KOPT-K1 (cell line): ENCODE results near the gene SRSF4.

Experiments
- H3K27ac ChIP-seq: fragments of 200-600 bp; sonication (generic); 2 replicates; pipeline ENCODE4 v1.5.1; 2016; ENCODE audit warnings: antibody characterized with exemption, mild to moderate bottlenecking, low read depth, low read length; ENCODE audit not compliant: poor library complexity, severe bottlenecking
- H3K36me3 ChIP-seq: fragments of 200-600 bp; sonication (generic); 2 replicates; pipeline ENCODE4 v1.5.1; 2017; ENCODE audit warnings: antibody characterized with exemption, mild to moderate bottlenecking, low read length, moderate library complexity; ENCODE audit not compliant: insufficient read depth
- H3K9me3 ChIP-seq: fragments of 200-600 bp; sonication (generic); 2 replicates; pipeline ENCODE4 v1.5.1; 2017; ENCODE audit warnings: antibody characterized with exemption, low read length, mild to moderate bottlenecking; ENCODE audit not compliant: insufficient read depth, poor library complexity, severe bottlenecking

The SRSF4 gene

GRCh38 chr1:29210278-29211085 lies 28.8 kb upstream of the SRSF4 start:
- H3K9me3 ChIP-seq = no peaks in the 10 kb centered on the region
- no peak overlapping the region for H3K27ac ChIP-seq
- H3K36me3 ChIP-seq = peaks cover 70% of the 10 kb centered on the region

- Histone ChIP-seq H3K36me3 (peaks cover 60% of the 10 kb centered on the region), H3K27ac (no peak overlapping the region), H3K9me3 (no peaks in the 10 kb centered on the region)
Observed at GRCh38 chr1:29209173-29209572, 27.5 kb upstream of the SRSF4 start.

DNA sequence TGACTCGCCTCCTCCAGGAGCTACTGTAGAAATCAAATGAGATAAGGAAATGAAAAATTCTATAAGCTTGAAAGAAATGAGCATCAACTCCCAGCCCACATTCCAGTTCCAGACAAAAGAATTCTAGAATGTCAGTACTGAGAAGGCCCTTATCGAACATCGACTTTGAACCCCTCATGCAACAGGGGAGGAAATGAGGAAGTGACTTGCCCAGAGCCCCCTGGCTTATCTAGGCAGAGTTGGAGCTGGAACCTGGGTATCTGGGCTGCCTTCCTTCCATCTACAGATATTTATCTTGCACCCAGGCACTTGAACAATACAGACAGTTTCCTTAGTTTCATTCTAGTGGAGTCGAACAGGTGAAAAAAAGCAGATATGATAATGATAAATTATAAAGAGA lies 26.7 kb upstream of the SRSF4 start:
- Histone ChIP-seq H3K9me3 (no peaks in the 10 kb centered on the region), H3K27ac (no peak overlapping the region), H3K36me3 (peaks cover 60% of the 10 kb centered on the region)

- peak overlapping the region; percentile 88 for H3K27ac ChIP-seq
- no peaks in the 10 kb centered on the region for H3K9me3 ChIP-seq
- H3K36me3 ChIP-seq = peaks cover 35% of the 10 kb centered on the region
Observed at GRCh38 chr1:29202584-29203340, 21.1 kb upstream of the SRSF4 start.

DNA sequence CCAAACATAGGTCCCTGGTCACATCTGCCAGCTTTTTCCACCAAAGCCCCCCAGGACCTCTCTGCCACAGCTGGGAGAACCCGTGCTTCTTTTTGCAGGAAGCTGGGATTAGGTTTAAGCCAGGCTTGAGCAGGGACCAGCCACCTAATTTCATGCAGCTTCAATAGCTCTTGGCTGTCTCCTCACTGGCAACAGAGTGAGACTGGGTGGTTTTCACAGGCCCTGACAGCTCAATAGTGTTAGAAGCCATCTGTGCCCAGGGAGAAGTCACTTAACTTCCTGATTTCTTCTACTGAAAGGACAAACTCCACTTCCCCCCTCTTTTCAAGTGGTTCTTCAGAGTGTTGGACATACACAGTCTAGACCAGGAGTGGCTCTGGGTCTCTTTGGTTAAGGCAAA lies 20.4 kb upstream of the SRSF4 start:
- Histone ChIP-seq H3K9me3 (no peaks in the 10 kb centered on the region), H3K27ac (peak overlapping the region; percentile 88), H3K36me3 (peaks cover 35% of the 10 kb centered on the region)

- Histone ChIP-seq H3K27ac (peak overlapping the region; percentile 88), H3K36me3 (peaks cover 33% of the 10 kb centered on the region)
Observed at GRCh38 chr1:29201595-29202051, 19.9 kb upstream of the SRSF4 start.

DNA sequence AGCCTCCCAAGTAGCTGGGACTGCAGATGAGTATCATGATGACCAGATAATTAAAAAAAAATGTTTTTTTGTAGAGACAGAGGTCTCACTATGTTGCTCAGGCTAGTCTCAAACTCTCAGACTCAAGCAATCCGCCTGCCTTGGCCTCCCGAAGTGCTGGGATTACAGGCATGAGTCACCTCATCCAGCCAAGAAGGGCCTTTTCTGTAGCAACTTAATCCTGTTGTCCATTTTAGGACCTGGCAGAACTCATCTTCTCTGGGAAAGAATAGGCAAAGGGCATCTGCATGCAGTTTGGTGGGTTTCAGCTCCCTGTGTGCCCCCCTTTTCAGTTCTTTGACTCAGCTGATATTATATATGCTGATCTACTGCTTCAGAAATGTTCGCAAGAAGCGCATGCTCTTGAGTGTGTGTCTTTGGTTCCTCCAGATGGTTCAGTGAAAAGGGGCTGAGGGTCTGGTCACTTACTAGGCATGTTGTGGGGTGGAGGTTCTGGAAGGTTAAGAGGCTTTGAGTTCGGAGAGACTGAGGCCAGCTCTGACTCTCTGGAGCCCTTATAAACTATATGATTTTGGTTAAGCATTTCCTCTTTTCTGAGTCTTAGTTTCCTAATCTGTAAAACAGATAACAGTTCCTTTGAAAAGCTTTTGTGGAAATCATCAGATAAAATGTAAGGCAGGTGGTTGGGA lies 19.4 kb upstream of the SRSF4 start:
- H3K36me3 ChIP-seq = peaks cover 27% of the 10 kb centered on the region
- H3K9me3 ChIP-seq = no peaks in the 10 kb centered on the region
- peak overlapping the region; percentile 88 for H3K27ac ChIP-seq

More at GRCh38 chr1:29201595-29202051, 19.9 kb upstream of the SRSF4 start:
- H3K9me3 ChIP-seq = no peaks in the 10 kb centered on the region

GRCh38 chr1:29197993-29198392 lies 16.3 kb upstream of the SRSF4 start:
- Histone ChIP-seq H3K9me3 (no peaks in the 10 kb centered on the region), H3K27ac (no peak overlapping the region), H3K36me3 (peaks cover 33% of the 10 kb centered on the region)

- Histone ChIP-seq H3K27ac (no peak overlapping the region), H3K9me3 (no peaks in the 10 kb centered on the region), H3K36me3 (peaks cover 33% of the 10 kb centered on the region)
Observed at GRCh38 chr1:29197590-29197924, 15.9 kb upstream of the SRSF4 start.

DNA sequence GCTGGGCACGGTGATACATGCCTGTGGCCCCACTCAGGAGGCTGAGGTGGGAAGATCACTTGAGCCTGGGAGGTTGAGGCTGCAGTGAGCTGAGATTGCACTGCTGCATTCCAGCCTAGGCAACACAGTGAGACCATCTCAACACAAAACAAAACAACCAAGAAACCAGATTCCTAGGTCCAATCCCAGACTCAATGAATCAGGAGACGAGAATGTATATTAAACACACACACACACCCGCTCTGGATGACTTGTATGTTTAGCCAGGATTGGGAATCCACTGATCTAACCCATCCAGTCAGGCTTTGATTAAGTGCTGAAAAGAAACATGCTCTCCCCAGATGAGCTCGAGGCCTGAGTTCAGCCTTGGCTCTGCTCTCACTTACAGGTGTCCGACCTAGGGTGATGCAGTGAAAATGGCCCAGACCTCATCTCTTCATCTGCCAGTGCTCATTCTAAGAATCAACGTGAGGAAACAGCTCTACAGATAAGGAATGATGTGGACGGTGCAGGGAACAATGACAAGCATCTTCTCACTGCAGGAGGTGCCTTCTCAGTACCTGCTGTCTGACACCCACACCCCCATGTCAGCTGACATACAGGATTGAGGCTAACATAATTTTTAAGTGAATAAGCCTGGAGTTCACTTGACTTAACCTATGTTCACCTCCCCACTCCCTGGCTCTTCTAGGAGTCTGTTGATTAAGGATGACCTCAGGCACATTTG lies 15.3 kb upstream of the SRSF4 start:
- H3K9me3 ChIP-seq = no peaks in the 10 kb centered on the region
- H3K36me3 ChIP-seq = peaks cover 33% of the 10 kb centered on the region
- H3K27ac ChIP-seq = no peak overlapping the region

DNA sequence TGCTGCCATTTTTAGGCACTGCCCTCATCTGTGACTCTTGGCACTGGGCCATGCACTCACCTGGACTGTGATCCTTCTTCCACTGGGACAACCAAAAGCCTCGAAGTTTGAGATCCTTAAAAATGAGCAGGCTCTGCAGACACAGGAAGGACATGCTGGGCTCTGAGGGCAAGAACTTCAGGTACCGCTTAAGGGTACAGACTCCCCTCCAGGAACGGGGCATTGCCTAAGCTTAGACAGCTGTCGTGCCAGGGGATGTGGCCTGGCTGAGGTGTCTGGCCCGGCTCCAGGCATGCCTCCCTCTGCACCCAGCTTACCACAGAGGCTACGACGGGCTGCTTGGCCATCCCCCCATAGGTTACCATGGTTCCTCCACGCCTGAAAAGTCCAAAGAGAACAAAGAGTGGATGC lies 14.2 kb upstream of the SRSF4 start:
- Histone ChIP-seq H3K27ac (peak overlapping the region; percentile 24), H3K36me3 (peaks cover 33% of the 10 kb centered on the region), H3K9me3 (no peaks in the 10 kb centered on the region)

DNA sequence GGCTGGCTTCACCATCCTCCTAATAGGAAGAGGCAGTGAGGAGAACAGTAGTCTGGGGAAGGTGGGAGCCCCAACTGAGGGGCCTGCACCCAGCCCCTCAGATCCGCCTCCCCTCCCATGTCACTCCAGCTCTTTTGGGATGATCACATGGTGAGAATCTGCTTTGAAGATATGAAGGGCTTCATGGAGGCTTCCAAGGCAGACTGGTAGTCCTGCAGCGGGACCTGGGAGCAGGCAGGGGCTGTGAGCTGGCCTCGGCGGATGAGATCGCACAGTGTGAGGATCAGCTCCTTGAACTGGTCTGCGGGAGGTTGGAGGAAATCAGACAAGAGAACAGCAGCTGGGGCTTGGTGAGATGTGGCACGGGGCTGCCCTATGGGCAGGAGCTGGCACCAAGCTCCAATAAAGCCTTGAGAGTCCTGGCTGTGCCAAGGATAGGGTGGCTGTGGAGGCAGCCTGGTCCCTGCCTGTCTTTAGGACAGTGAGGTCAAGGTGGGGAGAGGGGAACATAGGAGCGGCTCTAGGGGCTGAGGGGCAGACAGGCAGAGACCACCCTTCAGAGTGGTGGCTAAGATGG lies 12.3 kb upstream of the SRSF4 start:
- peaks cover 27% of the 10 kb centered on the region for H3K36me3 ChIP-seq
- H3K9me3 ChIP-seq = no peaks in the 10 kb centered on the region
- no peak overlapping the region for H3K27ac ChIP-seq

DNA sequence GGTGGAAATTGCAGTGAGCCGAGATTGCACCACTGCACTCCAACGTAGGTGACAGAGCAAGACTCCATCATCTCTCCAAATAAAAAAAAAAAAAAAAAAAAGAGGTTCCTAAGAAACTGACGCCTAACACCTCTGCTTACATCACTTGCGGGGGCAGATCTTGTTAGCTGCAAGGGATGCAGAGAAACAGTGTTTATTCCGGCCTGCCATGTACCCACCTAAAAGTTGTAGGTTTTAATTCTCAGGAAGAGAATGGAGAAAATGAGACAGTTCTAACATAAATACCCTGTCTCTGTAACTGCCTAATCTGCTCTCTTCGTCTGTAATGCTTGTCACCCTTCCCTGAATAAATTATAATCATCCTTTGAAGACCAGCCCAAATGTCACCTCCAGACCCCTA lies 9.0 kb upstream of the SRSF4 start:
- peaks cover 23% of the 10 kb centered on the region for H3K36me3 ChIP-seq
- H3K27ac ChIP-seq = no peak overlapping the region
- no peaks in the 10 kb centered on the region for H3K9me3 ChIP-seq

DNA sequence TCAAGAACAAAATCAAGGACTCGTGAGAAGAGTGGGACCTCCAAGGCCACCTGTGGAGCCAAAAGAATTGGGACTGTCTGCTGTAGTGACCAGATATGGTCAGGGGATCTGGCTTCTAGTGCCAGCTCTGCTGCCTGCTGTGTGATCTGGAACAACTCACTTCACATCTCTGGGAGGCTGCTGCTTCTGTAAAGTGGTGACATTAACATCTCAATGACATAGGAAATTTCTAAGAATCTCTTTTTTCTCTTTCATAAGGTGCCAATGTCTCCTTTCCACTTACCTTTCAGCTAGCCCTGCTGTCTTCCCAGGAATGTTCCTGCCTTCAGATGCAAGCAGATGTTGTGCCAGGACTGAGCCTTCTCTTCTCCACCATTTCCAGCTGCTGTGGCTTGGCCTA lies 5.0 kb upstream of the SRSF4 start:
- no peaks in the 10 kb centered on the region for H3K36me3 ChIP-seq
- H3K9me3 ChIP-seq = no peaks in the 10 kb centered on the region
- H3K27ac ChIP-seq = no peak overlapping the region
